GM19372 (cell line): ENCODE data around the gene EEF1A1.
"Not testable (repeated sequence)": the region's sequence is repeated elsewhere in the genome, so short reads cannot be mapped to it uniquely, and the experiment has no call there.

ENCODE experiments used
- ATAC-seq: cut with Tn5 transposase; IDR thresholded peaks from one replicate; pipeline ENCODE4 v1.9.1; 2021; ENCODE audit warnings: mild to moderate bottlenecking, low read depth, moderate library complexity; ENCODE audit not compliant: unreplicated experiment

Gene EEF1A1

DNA sequence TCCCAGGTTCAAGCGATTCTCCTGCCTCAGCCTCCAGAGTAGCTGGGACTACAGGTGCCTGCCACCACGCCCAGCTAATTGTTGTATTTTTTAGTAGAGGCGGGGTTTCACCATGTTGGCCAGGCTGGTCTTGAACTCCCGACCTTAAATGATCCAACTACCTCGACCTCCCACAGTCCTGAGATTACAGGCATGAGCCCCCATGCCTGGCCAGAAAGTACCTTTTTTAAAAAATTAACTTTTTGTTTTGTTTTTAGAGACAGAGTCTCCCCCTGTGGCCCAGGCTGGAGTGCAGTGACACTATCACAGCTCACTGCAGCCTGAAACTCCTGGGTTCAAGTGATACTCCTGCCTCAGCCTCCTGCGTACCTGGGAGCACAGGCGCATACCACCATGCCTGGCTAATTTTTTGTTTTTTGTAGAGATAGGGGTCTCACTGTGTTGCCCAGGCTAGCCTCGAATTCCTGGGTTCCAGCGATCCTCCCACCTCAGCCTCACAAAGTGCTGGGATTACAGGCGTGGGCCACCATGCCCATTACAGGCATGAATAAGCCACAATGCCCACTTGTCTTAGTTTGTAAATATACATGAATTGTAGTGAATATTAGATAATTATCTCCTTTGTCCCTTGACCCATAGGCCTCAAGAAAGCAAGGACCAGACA is 17.4 kb upstream of the EEF1A1 start:
- no peak for ATAC-seq

DNA sequence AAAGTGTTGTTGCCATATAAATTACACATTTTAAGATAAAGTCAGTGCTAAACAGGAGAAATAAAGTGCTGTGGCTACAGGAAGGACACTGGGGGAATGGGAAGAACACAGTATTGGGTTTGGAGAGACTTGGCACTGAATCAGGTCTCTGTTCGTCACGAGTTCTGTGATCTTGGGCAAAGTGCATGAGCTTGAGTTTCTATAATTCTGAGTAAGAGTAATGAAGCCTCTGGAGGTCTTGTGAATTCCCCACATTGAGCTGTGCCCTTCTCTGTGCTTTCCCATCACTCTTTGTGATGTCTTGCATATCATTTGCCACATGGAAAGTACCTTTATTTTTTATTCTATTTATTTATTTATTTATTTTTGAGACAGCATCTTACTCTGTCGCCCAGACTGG is 16.8 kb upstream of the EEF1A1 start:
- no peak for ATAC-seq

DNA sequence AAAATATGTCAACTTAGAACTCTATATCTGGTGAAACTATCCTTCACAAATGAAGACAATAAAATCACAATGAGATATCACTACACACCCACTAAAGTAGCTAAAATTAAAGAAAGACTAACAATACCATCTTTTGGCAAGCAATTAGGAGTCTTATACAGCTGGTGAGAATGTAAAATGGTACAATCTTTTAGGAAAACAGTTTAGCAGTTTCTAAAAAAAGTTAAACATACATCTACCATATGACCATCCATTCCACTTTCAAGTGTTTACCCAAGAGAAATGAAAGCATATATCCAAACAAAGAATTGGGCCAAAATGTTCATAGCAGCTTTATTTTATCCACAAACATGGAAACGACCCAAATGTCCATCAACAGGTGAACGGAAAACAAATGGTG is 13.8 kb upstream of the EEF1A1 start:
- ATAC-seq: no peak

DNA sequence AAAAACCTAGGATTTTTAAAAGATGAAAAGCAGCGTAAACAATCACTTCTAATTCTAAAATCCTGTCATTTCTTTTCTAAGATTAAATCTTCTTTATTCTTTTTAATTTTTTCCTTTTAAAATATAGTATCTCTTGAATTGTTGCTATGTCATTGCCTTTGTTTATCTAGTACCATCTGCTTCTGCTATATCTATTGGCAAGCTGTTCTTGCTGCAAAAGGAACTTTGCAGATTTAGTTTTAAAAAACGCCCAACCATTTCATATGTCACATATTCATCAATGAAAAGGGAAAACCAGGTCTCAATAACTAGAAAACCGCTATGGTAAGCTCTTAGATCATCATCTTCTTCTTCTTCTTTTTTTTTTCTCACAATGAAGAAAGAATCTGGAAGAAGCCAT is 11.5 kb upstream of the EEF1A1 start:
- ATAC-seq: no peak

DNA sequence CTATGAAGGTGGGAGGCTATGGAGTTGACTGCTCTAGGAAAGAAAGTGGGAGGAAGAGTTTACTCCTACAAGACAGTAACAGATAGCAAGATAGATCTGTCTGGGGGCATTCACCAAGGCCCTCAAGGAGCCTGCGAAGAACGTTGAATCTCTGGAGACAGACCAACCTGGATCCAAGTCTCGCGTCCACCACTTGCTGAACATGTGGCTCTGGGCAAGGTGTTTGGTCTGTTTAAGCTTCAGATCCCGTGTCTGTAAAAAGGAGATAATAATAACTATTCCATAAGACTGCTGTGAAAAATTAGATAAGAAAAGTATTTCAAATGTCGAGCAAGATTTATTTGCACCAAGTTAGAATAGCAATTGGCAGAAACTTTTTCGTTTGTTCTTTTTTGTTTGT is 8.1 kb upstream of the EEF1A1 start:
- no peak for ATAC-seq

GRCh38 chr6:73525546-73526330 is 4.9 kb upstream of the EEF1A1 start:
- ATAC-seq: no peak

- ATAC-seq: peak; percentile 37
These were observed 2.7 kb upstream of the EEF1A1 start for GRCh38 chr6:73523434-73524123.

DNA sequence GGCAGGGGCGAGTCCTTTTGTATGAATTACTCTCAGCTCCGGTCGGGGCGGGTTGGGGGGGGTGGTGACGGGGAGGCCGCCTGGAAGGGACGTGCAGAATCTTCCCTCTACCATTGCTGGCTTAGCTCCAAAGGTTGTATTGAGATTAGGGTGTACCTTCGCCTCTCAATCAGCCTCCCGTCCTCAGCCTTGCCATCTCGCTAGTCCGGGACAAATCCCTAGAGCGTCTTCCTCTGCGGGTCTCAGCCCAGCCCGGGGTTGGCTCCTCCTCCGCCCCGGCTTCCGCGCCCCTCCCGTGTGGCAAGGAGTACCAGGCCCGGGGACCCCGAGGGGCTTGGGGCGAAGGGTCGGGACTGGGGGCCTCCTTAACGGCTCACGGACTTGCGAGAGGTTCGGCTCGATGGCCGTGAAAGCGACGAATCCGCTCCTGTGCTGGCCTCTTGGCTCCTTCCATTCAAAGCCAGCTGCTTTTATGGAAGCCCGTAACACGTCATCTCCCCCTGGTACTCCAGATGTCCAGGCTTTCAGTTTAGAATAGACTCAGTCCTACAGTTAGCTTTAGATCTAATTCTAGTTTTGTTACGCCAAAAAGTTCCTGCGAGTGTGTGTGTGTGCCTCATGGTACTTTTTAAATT is 636 bp upstream of the EEF1A1 start:
- peak; percentile 24 for ATAC-seq

DNA sequence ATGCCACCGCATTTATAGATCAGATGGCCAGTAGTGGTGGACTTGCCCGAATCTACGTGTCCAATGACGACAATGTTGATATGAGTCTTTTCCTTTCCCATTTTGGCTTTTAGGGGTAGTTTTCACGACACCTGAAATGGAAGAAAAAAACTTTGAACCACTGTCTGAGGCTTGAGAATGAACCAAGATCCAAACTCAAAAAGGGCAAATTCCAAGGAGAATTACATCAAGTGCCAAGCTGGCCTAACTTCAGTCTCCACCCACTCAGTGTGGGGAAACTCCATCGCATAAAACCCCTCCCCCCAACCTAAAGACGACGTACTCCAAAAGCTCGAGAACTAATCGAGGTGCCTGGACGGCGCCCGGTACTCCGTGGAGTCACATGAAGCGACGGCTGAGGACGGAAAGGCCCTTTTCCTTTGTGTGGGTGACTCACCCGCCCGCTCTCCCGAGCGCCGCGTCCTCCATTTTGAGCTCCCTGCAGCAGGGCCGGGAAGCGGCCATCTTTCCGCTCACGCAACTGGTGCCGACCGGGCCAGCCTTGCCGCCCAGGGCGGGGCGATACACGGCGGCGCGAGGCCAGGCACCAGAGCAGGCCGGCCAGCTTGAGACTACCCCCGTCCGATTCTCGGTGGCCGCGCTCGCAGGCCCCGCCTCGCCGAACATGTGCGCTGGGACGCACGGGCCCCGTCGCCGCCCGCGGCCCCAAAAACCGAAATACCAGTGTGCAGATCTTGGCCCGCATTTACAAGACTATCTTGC is 725 bp downstream of the EEF1A1 start:
- ATAC-seq: no peak

GRCh38 chr6:73518982-73519881 is 1.6 kb downstream of the EEF1A1 start:
- ATAC-seq: not testable (repeated sequence)

GRCh38 chr6:73518100-73518981 is 2.5 kb downstream of the EEF1A1 start:
- ATAC-seq: not testable (repeated sequence)

DNA sequence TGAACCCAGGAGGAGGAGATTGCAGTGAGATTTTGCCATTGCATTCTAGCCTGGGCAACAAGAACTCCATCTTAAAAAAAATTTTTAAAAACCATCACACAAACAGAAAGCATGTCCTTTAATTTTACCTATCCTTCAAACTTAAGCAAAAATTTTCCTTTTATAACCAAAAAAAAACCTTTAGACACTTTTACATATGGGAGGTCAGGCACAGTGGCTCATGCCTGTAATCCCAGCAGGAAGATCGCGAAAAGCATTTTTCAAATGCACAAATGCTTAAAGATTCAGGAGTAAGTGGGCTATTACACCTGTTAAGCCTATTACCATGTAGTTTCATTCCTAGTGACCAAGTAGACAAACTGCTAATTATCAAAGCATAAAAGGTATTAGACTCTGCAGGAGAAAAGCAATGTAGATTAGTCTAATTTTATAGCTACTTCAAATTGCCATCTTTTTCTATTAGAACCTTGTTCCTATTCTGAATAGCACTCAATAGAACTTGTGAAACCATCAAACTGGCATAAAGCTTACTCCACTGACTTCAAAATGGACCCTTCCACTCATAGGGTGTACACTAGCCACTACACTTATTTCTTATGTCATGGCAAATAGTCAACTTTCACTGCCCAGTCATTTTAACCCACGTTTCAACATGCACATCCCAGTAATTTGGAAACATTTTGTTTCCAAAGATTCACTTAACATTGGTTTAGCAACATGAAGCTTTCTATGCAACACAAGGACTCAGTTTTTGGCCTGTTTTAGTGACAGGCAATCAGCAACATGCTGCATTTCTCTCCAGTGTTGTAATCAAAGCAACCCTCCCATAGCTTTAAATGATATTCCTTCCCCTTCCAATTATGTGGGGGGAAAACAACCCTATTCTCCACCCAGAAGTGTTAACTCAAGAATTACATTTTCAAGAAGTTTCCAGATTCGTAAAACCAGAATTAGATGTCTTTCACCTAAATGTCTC is 4.0 kb downstream of the EEF1A1 start:
- no peak for ATAC-seq

DNA sequence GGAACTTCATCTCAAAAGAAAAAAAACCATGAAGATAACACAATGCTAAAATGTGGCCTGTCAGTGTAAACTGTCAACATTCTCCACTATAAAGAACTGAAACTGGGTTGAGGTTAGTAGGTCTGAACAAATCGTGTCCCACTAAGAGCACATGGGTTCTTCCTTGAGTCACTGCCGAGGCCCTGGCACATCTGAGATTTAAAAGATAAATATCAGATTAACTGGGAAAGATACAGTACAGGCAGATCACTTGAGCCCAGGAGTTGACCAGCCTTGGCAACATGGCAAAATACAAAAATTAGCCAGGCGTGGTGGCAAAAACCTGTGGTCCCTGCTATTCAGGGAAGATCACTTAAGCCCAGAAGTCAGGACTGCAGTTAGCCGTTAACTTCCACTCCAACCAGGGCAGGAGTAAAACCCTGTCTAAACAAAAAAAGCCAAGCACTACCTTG is 5.6 kb downstream of the EEF1A1 start:
- peak; percentile 35 for ATAC-seq

GRCh38 chr6:73514746-73515110 is 6.1 kb downstream of the EEF1A1 start:
- no peak for ATAC-seq

- ATAC-seq: no peak
These were observed 7.4 kb downstream of the EEF1A1 start for GRCh38 chr6:73513496-73513854.

GRCh38 chr6:73511796-73512195 is 9.0 kb downstream of the EEF1A1 start:
- no peak for ATAC-seq

DNA sequence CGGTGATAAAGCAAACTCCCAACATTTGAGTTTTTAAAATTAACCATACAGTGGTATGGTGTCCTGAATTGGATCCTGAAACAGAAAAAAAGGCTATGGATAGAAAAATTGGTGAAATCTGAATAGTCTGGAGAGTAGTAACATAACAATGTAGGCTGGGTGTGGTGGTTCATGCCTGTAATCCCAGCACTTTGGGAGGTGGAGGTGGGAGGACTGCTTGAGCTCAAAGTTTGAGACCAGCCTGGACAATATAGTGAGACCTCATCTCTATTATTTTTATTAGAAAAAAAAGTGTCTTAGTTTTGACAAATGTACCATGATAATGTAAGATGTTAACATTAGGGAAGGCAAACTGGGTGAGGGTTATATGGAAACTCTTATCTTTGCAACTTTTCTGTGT is 11.0 kb downstream of the EEF1A1 start:
- no peak for ATAC-seq
